GM12878 (cell line): ENCODE measurements around the gene STK11. TPM values are rescaled to one million over a fixed set of nuclear protein-coding genes. Genes with fewer than 3 reads are reported as not detected.

Experiments
- ATAC-seq: fragments of 200-7000 bp; cut with Tn5 transposase; 3 replicates; pipeline ENCODE4 v1.9.1; 2020; ENCODE audit warnings: mild to moderate bottlenecking, moderate library complexity
- BruUV-seq: library from RNA; stranded (reverse); fragments of 400-500 nt; replicated peaks from 2 replicates; lab custom pipeline; 2021; lab: Mats Ljungman, UMichigan
- CTCF ChIA-PET: fragments of 300-600 bp; sonication (Branson Sonifier 250); formaldehyde crosslinking; extraction: SDS; loops from one replicate; lab custom pipeline; 2021; ENCODE audit warnings: inconsistent platforms; lab: Yijun Ruan, JAX
- POLR2A ChIA-PET: fragments of 350-600 bp; formaldehyde crosslinking; extraction: SDS; loops from one replicate; lab custom pipeline; 2021; ENCODE audit warnings: inconsistent platforms; lab: Charles Lee
- RAD21 ChIA-PET: fragments of 300-600 bp; sonication (Branson Sonifier 250); formaldehyde crosslinking; loops from one replicate; lab custom pipeline; 2023; ENCODE audit warnings: antibody characterized with exemption; ENCODE audit not compliant: unreplicated experiment; lab: Charles Lee
- SMC1A ChIA-PET: fragments of 300-600 bp; sonication (Branson Sonifier 250); formaldehyde crosslinking; loops from one replicate; lab custom pipeline; 2023; ENCODE audit not compliant: unreplicated experiment, uncharacterized antibody; lab: Charles Lee
- DNase-seq: peaks from one replicate; pipeline ENCODE4 v3.0.0-alpha.2; 2011; ENCODE audit warnings: low read depth, low spot score
- FAIRE-seq: peaks from 3 replicates; lab custom pipeline; 2011; peaks lifted over from hg19 to GRCh38; lab: Jason Lieb, UNC
- H2AFZ ChIP-seq: 2 replicates; pipeline ENCODE4 v1.6.0; 2011; ENCODE audit warnings: low read depth, low read length, control low read depth; ENCODE audit not compliant: control insufficient read depth
- H3K27ac ChIP-seq: 2 replicates; pipeline ENCODE4 v1.5.1; 2011; ENCODE audit warnings: control low read depth; ENCODE audit not compliant: control insufficient read depth, insufficient read depth
- H3K27me3 ChIP-seq, 2 experiments: replicated peaks in 1 of 2; 2 replicates each; pipeline versions ENCODE4 v1.6.0 to v1.6.1; 2011; ENCODE audit warnings: low read length in 1 of 2; ENCODE audit not compliant: control insufficient read depth in 2 of 2, insufficient read depth in 2 of 2
- H3K36me3 ChIP-seq, 2 experiments: 2 replicates each; pipeline ENCODE4 v1.5.1; 2011; ENCODE audit warnings: low read length in 1 of 2; ENCODE audit not compliant: control insufficient read depth in 2 of 2, insufficient read depth in 2 of 2
- H3K4me1 ChIP-seq: 2 replicates; pipeline ENCODE4 v1.6.1; 2011; ENCODE audit warnings: mild to moderate bottlenecking, low read length, moderate library complexity, mixed read lengths; ENCODE audit not compliant: control insufficient read depth, insufficient read depth
- H3K4me2 ChIP-seq: 2 replicates; pipeline ENCODE4 v1.6.0; 2011; ENCODE audit warnings: control low read depth; ENCODE audit not compliant: control insufficient read depth, insufficient read depth
- H3K4me3 ChIP-seq: fragments of 200-600 bp; sonication (generic); 2 replicates; pipeline ENCODE4 v1.5.1; 2016
- H3K79me2 ChIP-seq: 2 replicates; pipeline ENCODE4 v1.6.0; 2011; ENCODE audit warnings: low read length; ENCODE audit not compliant: control insufficient read depth, insufficient read depth
- H3K9ac ChIP-seq: 2 replicates; pipeline ENCODE4 v1.8.0; 2011; ENCODE audit warnings: low read length, control low read depth, mixed read lengths; ENCODE audit not compliant: control insufficient read depth, insufficient read depth
- H3K9me3 ChIP-seq: replicated peaks from 3 replicates; pipeline ENCODE4 v1.5.1; 2011; ENCODE audit warnings: mild to moderate bottlenecking, low read length; ENCODE audit not compliant: control insufficient read depth, insufficient read depth
- H4K20me1 ChIP-seq: 2 replicates; pipeline ENCODE4 v1.6.0; 2011; ENCODE audit not compliant: control insufficient read depth, insufficient read depth
- CHD1 ChIP-seq: IDR thresholded peaks from 2 replicates; pipeline ENCODE4 v1.6.1; 2012; ENCODE audit warnings: low read depth, low read length, improper control_type of control experiment
- ESRRA ChIP-seq: IDR thresholded peaks from 2 replicates; pipeline ENCODE4 v1.6.1; 2012; ENCODE audit warnings: mild to moderate bottlenecking, low read length, improper control_type of control experiment
- JUND ChIP-seq: IDR thresholded peaks from 2 replicates; pipeline ENCODE4 v1.6.1; 2012; ENCODE audit warnings: low read depth, mild to moderate bottlenecking, low read length, improper control_type of control experiment, moderate library complexity
- TARDBP ChIP-seq: IDR thresholded peaks from 2 replicates; pipeline ENCODE4 v1.6.1; 2016; ENCODE audit warnings: borderline replicate concordance
- TCF3 ChIP-seq: IDR thresholded peaks from 2 replicates; pipeline ENCODE4 v1.6.1; 2012; ENCODE audit warnings: low read depth, mild to moderate bottlenecking, low read length, borderline replicate concordance; ENCODE audit not compliant: insufficient read depth
- ZBED1 ChIP-seq: IDR thresholded peaks from 2 replicates; pipeline ENCODE4 v1.6.1; 2016; ENCODE audit warnings: borderline replicate concordance
- WGBS: methylation state at CpG from one replicate; pipeline ENCODE4 v1.1.6; 2016; ENCODE audit warnings: low lambda C conversion rate; ENCODE audit not compliant: insufficient replicate concordance, insufficient coverage; ENCODE audit errors: missing lambda C conversion rate; 5-methylcytosine and 5-hydroxymethylcytosine counted together
- in situ Hi-C: fragments of 300-500 bp; cut with MboI; formaldehyde crosslinking; loops from 9 replicates; pipeline ENCODE4 v1.14.3; 2018; ENCODE audit warnings: mixed read lengths
- intact Hi-C: fragments of 100-400 bp; cut with micrococcal nuclease; formaldehyde crosslinking; loops from one replicate; pipeline ENCODE4 v1.14.2; 2022; ENCODE audit not compliant: unreplicated experiment
- polyA plus RNA-seq, 11 experiments: library from polyadenylated mRNA; depleted of rRNA in 4 of 11; unstranded in 6 of 11; stranded (reverse) in 5 of 11; fragments of >200 nt; fragmentation: Nextera tagmentation in 4 of 11; fragmentation: Illumina TruSeq in 1 of 11; extraction: Ambion mirVana in 4 of 11; extraction: Trizol in 1 of 11; gene quantifications; 1 replicate in 1 of 11; 2 replicates in 10 of 11; pipeline versions ENCODE4 v1.2.1 to v1.2.3, GENCODE V29; 2011 to 2016; ENCODE audit warnings: inconsistent platforms in 2 of 11, missing spikeins in 2 of 11, low read depth in 1 of 11
- total RNA-seq, 4 experiments: library from RNA; depleted of rRNA in 3 of 4; stranded (reverse); fragments of >200 nt in 3 of 4; fragmentation: Illumina TruSeq in 1 of 4; extraction: Trizol in 1 of 4; gene quantifications; 2 replicates each; pipeline versions ENCODE4 v1.2.1 to v1.2.3, GENCODE V29; 2013 to 2021
- TF ChIP-seq, protein P1 (sequence below): fragments of 450-650 bp; formaldehyde crosslinking; IDR thresholded peaks from 2 replicates; pipeline ENCODE4 v1.4.0; 2022; ENCODE audit warnings: mild to moderate bottlenecking, moderate library complexity
- TF ChIP-seq, protein P2 (sequence below): fragments of 450-650 bp; IDR thresholded peaks from 2 replicates; pipeline ENCODE4 v1.6.1; 2016; ENCODE audit warnings: mild to moderate bottlenecking
- TF ChIP-seq, protein P3 (sequence below): IDR thresholded peaks from 2 replicates; pipeline ENCODE4 v1.6.1; 2012; ENCODE audit warnings: mild to moderate bottlenecking, low read depth, low read length

STK11 gene
- total and polyA plus RNA-seq, 10 of the 15 experiments (the other 5 are each of a cell fraction or from before 2014, with no cell fraction given): 0.33 to 71.0 (median 23.8) TPM

DNA sequence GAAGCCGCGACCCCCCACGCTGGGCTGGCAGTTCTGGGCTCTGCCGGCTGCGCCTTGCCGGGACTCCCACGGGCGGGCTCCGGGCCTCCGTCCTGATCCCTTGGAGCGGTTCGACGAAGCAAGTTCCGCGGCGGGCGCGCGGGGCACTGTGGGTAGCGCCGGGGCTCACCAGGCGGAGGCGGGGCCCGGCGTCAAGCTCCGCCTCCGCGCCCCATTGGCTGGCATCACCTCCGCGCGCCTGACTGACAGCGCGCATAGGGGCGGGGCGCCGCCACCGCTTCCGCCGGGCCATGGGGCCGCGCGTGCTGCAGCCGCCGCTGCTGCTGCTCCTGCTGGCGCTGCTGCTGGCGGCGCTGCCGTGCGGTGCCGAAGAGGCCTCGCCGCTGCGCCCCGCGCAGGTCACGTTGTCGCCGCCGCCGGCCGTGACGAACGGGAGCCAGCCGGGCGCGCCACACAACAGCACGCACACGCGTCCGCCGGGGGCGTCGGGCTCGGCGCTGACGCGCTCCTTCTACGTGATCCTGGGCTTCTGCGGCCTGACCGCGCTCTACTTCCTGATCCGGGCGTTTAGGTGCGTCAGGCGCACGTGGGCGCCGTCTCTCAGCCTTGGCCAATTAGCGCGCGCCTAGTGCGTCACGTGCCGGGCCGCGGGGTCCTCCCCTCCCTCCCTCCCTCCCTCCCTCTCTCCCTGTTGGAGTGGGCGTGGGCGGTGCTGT lies 69.8 kb downstream of the STK11 start, which contains the start of gene FAM174C:
FAM174C (plus strand) TSS at position 271 of the 716 bp plus-strand sequence; CDS start at position 291, 20 bp downstream.
- DNase-seq (peak; percentile 87), FAIRE-seq (peak; percentile 97), ATAC-seq (peak; percentile 83)
- WGBS: under 1% methylated on average over 83 of the region's 98 CpGs
- in situ Hi-C loops: loop anchor here (5.0 kb wide), 1 partner anchor 97 kb away; no protein-coding TSS in a partner anchor
- POLR2A ChIA-PET: interaction anchor here (0.6 to 1.2 kb wide), 5 partner anchors 9 to 962 kb away, joined by 3 to 7 read pairs (median 6); no protein-coding TSS in a partner anchor
- H3K4me1 ChIP-seq: peaks cover 26% of the 10 kb centered on the region
- no peaks in the 10 kb centered on the region for H3K9me3 ChIP-seq
- H3K4me3 ChIP-seq: peak within 1 kb of the TSS; percentile 85
- RAD21 ChIA-PET: interaction anchor here (1.0 to 3.9 kb wide), 3 partner anchors 9 to 97 kb away, joined by 5 to 29 read pairs (median 5); no protein-coding TSS in a partner anchor
- peaks cover 41 to 53% of the 10 kb centered on the region in 2 experiments for H3K36me3 ChIP-seq
- peak within 1 kb of the TSS; percentile 97 for H3K27ac ChIP-seq
- peak within 1 kb of the TSS; percentile 96 for H3K9ac ChIP-seq
- CTCF ChIA-PET: interaction anchor here (1.0 to 1.5 kb wide), 3 partner anchors 9 to 162 kb away, joined by 3 to 8 read pairs (median 6); no protein-coding TSS in a partner anchor
- no peaks in the 10 kb centered on the region for H3K27me3 ChIP-seq
- no TSS peak for BruUV-seq
- peaks cover 57% of the 10 kb centered on the region for H3K79me2 ChIP-seq
- intact Hi-C loops: no loop called here
- SMC1A ChIA-PET: interaction anchor here (1.0 kb wide), 1 partner anchor 31 kb away, joined by 5 read pairs; no protein-coding TSS in a partner anchor
- peak within 1 kb of the TSS; percentile 71 for H2AFZ ChIP-seq
- H4K20me1 ChIP-seq: no peaks in the 10 kb centered on the region; the same call in 1 of the 2 replicates
- H3K4me2 ChIP-seq: peak within 1 kb of the TSS; percentile 85
- TF ChIP-seq, protein P1, sequence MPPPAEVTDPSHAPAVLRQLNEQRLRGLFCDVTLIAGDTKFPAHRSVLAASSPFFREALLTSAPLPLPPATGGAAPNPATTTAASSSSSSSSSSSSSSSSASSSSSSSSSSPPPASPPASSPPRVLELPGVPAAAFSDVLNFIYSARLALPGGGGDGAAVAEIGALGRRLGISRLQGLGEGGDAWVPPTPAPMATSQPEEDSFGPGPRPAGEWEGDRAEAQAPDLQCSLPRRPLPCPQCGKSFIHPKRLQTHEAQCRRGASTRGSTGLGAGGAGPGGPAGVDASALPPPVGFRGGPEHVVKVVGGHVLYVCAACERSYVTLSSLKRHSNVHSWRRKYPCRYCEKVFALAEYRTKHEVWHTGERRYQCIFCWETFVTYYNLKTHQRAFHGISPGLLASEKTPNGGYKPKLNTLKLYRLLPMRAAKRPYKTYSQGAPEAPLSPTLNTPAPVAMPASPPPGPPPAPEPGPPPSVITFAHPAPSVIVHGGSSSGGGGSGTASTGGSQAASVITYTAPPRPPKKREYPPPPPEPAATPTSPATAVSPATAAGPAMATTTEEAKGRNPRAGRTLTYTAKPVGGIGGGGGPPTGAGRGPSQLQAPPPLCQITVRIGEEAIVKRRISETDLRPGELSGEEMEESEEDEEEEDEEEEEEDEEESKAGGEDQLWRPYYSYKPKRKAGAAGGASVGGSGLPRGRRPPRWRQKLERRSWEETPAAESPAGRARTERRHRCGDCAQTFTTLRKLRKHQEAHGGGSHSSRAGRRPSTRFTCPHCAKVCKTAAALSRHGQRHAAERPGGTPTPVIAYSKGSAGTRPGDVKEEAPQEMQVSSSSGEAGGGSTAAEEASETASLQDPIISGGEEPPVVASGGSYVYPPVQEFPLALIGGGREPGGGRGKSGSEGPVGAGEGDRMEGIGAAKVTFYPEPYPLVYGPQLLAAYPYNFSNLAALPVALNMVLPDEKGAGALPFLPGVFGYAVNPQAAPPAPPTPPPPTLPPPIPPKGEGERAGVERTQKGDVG (CRISPR knock-in tag): no peak
- TF ChIP-seq JUND (no peak), ESRRA (no peak), CHD1 (no peak), TARDBP (no peak), TCF3 (0 out of 2 replicates have a peak, but pooled peaks have one; percentile 46), ZBED1 (peak; percentile 49; the same call in 1 of the 2 replicates)
- TF ChIP-seq, protein P2, sequence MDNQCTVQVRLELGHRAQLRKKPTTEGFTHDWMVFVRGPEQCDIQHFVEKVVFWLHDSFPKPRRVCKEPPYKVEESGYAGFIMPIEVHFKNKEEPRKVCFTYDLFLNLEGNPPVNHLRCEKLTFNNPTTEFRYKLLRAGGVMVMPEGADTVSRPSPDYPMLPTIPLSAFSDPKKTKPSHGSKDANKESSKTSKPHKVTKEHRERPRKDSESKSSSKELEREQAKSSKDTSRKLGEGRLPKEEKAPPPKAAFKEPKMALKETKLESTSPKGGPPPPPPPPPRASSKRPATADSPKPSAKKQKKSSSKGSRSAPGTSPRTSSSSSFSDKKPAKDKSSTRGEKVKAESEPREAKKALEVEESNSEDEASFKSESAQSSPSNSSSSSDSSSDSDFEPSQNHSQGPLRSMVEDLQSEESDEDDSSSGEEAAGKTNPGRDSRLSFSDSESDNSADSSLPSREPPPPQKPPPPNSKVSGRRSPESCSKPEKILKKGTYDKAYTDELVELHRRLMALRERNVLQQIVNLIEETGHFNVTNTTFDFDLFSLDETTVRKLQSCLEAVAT: 0 out of 2 replicates have a peak, but pooled peaks have one; percentile 1
- TF ChIP-seq, protein P3, sequence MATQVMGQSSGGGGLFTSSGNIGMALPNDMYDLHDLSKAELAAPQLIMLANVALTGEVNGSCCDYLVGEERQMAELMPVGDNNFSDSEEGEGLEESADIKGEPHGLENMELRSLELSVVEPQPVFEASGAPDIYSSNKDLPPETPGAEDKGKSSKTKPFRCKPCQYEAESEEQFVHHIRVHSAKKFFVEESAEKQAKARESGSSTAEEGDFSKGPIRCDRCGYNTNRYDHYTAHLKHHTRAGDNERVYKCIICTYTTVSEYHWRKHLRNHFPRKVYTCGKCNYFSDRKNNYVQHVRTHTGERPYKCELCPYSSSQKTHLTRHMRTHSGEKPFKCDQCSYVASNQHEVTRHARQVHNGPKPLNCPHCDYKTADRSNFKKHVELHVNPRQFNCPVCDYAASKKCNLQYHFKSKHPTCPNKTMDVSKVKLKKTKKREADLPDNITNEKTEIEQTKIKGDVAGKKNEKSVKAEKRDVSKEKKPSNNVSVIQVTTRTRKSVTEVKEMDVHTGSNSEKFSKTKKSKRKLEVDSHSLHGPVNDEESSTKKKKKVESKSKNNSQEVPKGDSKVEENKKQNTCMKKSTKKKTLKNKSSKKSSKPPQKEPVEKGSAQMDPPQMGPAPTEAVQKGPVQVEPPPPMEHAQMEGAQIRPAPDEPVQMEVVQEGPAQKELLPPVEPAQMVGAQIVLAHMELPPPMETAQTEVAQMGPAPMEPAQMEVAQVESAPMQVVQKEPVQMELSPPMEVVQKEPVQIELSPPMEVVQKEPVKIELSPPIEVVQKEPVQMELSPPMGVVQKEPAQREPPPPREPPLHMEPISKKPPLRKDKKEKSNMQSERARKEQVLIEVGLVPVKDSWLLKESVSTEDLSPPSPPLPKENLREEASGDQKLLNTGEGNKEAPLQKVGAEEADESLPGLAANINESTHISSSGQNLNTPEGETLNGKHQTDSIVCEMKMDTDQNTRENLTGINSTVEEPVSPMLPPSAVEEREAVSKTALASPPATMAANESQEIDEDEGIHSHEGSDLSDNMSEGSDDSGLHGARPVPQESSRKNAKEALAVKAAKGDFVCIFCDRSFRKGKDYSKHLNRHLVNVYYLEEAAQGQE: no peak
